ENCODE results near the gene HEMK1. TPM values are rescaled to one million over a fixed set of nuclear protein-coding genes. Genes with fewer than 3 reads are reported as not detected.

The HEMK1 gene
- total and polyA plus RNA-seq, 7 donors, result 6.1 to 16.2 (median 10.0) TPM

- no peak for TF ChIP-seq CTCF (IDR thresholded peaks at IDR 0.05)
- H3K27ac ChIP-seq, result no peak overlapping the region
- no peaks in the 10 kb centered on the region for H3K9me3 ChIP-seq
- WGBS, 3 donors, result 64 to 74% (median 64%) methylated on average over 5 of the region's 5 CpGs
- H3K4me3 ChIP-seq, result no peak overlapping the region
- ATAC-seq (no peak), DNase-seq (no peak)
- peaks cover 2% of the 10 kb centered on the region for H3K4me1 ChIP-seq
- peaks cover 0 to 1% (median 0%) of the 10 kb centered on the region in 3 donors for H3K27me3 ChIP-seq (ENCODE audit: insufficient read depth in 3 of 3, low read length in 2 of 3)
- no peaks in the 10 kb centered on the region for H3K36me3 ChIP-seq (ENCODE audit: insufficient read depth in 1 of 2, low read depth in 1 of 2)
- intact Hi-C loops (cut with DNase I), result no loop called here
Observed at GRCh38 chr3:50554553-50554952, 14.8 kb upstream of the HEMK1 start.

DNA sequence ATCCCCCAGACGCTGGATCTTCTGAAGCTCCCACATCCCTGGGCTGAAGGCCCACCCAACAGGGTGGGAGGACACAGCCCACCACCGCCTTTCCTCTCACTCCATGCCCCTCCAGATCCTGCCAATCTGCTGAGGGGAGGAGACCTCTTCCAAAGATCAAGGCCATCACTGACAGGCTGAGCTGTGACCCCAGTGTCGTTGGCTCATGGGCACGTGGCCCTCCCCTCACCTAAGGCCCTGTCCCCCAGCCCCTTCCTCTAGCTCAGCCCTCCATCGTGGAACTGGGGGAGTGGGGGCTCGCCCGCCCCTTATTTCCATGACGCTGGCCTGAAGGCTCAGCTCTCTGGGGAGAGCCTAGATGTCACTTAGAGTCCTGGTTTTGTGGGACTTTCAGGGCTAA lies 12.2 kb upstream of the HEMK1 start:
- no peak overlapping the region for H3K27ac ChIP-seq
- intact Hi-C loops (cut with DNase I), result no loop called here
- no peak for TF ChIP-seq CTCF (IDR thresholded peaks at IDR 0.05)
- H3K36me3 ChIP-seq (ENCODE audit: insufficient read depth in 1 of 2, low read depth in 1 of 2), result no peaks in the 10 kb centered on the region
- DNase-seq (no peak), ATAC-seq (no peak)
- peaks cover 0 to 1% (median 0%) of the 10 kb centered on the region in 3 donors for H3K27me3 ChIP-seq (ENCODE audit: insufficient read depth in 3 of 3, low read length in 2 of 3)
- no peaks in the 10 kb centered on the region for H3K9me3 ChIP-seq
- 55 to 72% (median 57%) methylated on average over 8 of the region's 8 CpGs for WGBS, 3 donors
- H3K4me1 ChIP-seq, result peaks cover 7% of the 10 kb centered on the region
- H3K4me3 ChIP-seq, result no peak overlapping the region

DNA sequence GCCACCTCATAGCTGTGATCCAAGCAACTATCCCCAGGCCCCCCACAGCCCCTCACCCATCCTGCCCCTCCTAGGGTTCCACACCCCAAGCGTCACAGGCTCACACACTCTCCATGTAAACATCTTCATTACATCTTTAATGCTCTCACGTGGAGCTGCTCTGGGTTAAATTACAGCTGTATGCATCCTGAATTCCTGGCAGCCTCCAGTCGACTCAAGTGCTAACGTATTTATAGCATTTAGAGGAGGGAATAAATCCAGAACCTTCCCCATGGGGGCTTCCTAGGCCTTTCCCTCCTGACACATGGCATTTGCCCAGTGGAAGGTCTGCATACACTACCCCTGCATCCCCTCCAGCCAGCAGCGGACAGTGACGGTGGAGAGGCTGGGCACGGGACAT lies 11.4 kb upstream of the HEMK1 start:
- H3K9me3 ChIP-seq, result no peaks in the 10 kb centered on the region
- H3K27ac ChIP-seq, result no peak overlapping the region
- H3K36me3 ChIP-seq (ENCODE audit: insufficient read depth in 1 of 2, low read depth in 1 of 2), result no peaks in the 10 kb centered on the region
- H3K4me1 ChIP-seq, result peaks cover 7% of the 10 kb centered on the region
- ATAC-seq (no peak), DNase-seq (no peak)
- peaks cover 0 to 1% (median 0%) of the 10 kb centered on the region in 3 donors for H3K27me3 ChIP-seq (ENCODE audit: insufficient read depth in 3 of 3, low read length in 2 of 3)
- no peak for TF ChIP-seq CTCF (IDR thresholded peaks at IDR 0.05)
- WGBS, 3 donors, result 43 to 65% (median 47%) methylated on average over 7 of the region's 7 CpGs
- H3K4me3 ChIP-seq, result no peak overlapping the region
- intact Hi-C loops (cut with DNase I), result no loop called here

- Histone ChIP-seq H3K4me3 (no peak overlapping the region), H3K27ac (no peak overlapping the region), H3K4me1 (peaks cover 7% of the 10 kb centered on the region), H3K9me3 (no peaks in the 10 kb centered on the region), H3K36me3 (ENCODE audit: insufficient read depth in 1 of 2, low read depth in 1 of 2) (peaks cover 0 to 4% of the 10 kb centered on the region in 2 donors), H3K27me3 (ENCODE audit: insufficient read depth in 3 of 3, low read length in 2 of 3) (no peaks in the 10 kb centered on the region)
- no peak for TF ChIP-seq CTCF (IDR thresholded peaks at IDR 0.05)
- ATAC-seq, result peak in 3 of 4 donors; percentile 34 to 70 (median 53)
- DNase-seq, result no peak
- intact Hi-C loops (cut with DNase I), result no loop called here
Observed at GRCh38 chr3:50559702-50560101, 9.6 kb upstream of the HEMK1 start.

DNA sequence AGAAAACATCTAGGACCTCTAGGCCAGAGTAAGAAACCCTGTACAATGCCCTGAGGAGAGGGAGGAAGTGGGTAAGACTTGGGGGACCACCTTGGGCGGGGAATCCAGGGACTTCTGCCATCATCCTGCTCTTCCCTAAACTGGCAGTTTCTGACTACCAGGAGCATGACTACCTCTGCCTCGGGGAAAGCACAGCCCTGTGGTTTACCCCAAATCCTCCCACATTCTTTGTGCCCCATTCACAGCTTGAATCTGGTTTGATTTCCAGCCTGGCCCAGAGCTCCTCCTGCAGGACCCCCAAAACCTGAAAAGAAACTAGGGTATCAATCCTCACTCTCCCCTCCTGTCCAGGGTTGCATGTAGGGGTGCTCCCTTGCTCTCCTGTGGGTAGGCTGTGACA lies 6.5 kb upstream of the HEMK1 start:
- DNase-seq (no peak), ATAC-seq (no peak)
- H3K4me3 ChIP-seq, result no peak overlapping the region
- peaks cover 7% of the 10 kb centered on the region for H3K4me1 ChIP-seq
- no peaks in the 10 kb centered on the region for H3K9me3 ChIP-seq
- peaks cover 0 to 12% of the 10 kb centered on the region in 2 donors for H3K36me3 ChIP-seq (ENCODE audit: insufficient read depth in 1 of 2, low read depth in 1 of 2)
- no peaks in the 10 kb centered on the region for H3K27me3 ChIP-seq (ENCODE audit: insufficient read depth in 3 of 3, low read length in 2 of 3)
- no peak for TF ChIP-seq CTCF (IDR thresholded peaks at IDR 0.05)
- intact Hi-C loops (cut with DNase I), result no loop called here
- H3K27ac ChIP-seq, result no peak overlapping the region
- 70 to 81% (median 77%) methylated on average over 1 to 2 of the region's 2 CpGs for WGBS, 3 donors

Measured in psoas muscle (tissue), 8 donors.